B cell (primary cell): ENCODE results near the gene TRPV6.

ENCODE experiments used
- CTCF ChIP-seq: fragments of 200-600 bp; IDR thresholded peaks from one replicate; pipeline ENCODE4 v1.8.0; 2022; ENCODE audit warnings: antibody characterized with exemption, mild to moderate bottlenecking
- EZH2 ChIP-seq: IDR thresholded peaks from 2 replicates; pipeline ENCODE4 v1.6.1; 2012; ENCODE audit warnings: borderline replicate concordance, low read depth, mild to moderate bottlenecking, moderate library complexity, low read length; ENCODE audit not compliant: insufficient read depth, poor library complexity, severe bottlenecking

- no peak for TF ChIP-seq EZH2
- TF ChIP-seq CTCF = no peak
These were observed 34.3 kb downstream of the TRPV6 start for GRCh38 chr7:142851269-142851668.
